GM21825 (cell line): ENCODE data around the gene GNPTG.

ENCODE experiments used
- ATAC-seq: cut with Tn5 transposase; IDR thresholded peaks from one replicate; pipeline ENCODE4 v1.9.1; 2021; ENCODE audit warnings: mild to moderate bottlenecking, moderate library complexity; ENCODE audit not compliant: unreplicated experiment

The GNPTG gene

GRCh38 chr16:1392826-1393225 lies 41.1 kb downstream of the GNPTG start:
- no peak for ATAC-seq

GRCh38 chr16:1393613-1394176 lies 42.0 kb downstream of the GNPTG start:
- ATAC-seq, result no peak

GRCh38 chr16:1394367-1394951 lies 42.7 kb downstream of the GNPTG start:
- no peak for ATAC-seq

- no peak for ATAC-seq
Observed at GRCh38 chr16:1395444-1396031, 43.8 kb downstream of the GNPTG start.

GRCh38 chr16:1397779-1398178 lies 46.0 kb downstream of the GNPTG start:
- ATAC-seq, result no peak

- ATAC-seq, result no peak
Observed at GRCh38 chr16:1398351-1398750, 46.6 kb downstream of the GNPTG start.

- no peak for ATAC-seq
Observed at GRCh38 chr16:1398826-1399581, 47.3 kb downstream of the GNPTG start.

GRCh38 chr16:1401061-1401757 lies 49.5 kb downstream of the GNPTG start:
- ATAC-seq, result no peak

GRCh38 chr16:1401758-1402154 lies 50.0 kb downstream of the GNPTG start:
- ATAC-seq, result no peak

- no peak for ATAC-seq
Observed at GRCh38 chr16:1403036-1403435, 51.3 kb downstream of the GNPTG start.

- ATAC-seq, result no peak
Observed at GRCh38 chr16:1403733-1404132, 52.0 kb downstream of the GNPTG start.

- peak; percentile 15 for ATAC-seq
Observed at GRCh38 chr16:1407753-1408152, 56.0 kb downstream of the GNPTG start.

- ATAC-seq, result peak; percentile 77
Observed at GRCh38 chr16:1408171-1408837, 56.6 kb downstream of the GNPTG start.

- ATAC-seq, result no peak
Observed at GRCh38 chr16:1412847-1413246, 61.1 kb downstream of the GNPTG start.
